IMR-90 (cell line): ENCODE measurements around the gene RAX2. TPM values are rescaled to one million over a fixed set of nuclear protein-coding genes. Genes with fewer than 3 reads are reported as not detected.

Source experiments
- ATAC-seq: fragments of 200-7000 bp; cut with Tn5 transposase; 2 replicates; pipeline ENCODE4 v1.9.1; 2020; ENCODE audit warnings: low read depth, mild to moderate bottlenecking, moderate library complexity
- BruUV-seq: library from RNA; stranded (reverse); fragments of 400-500 nt; replicated peaks from 2 replicates; lab custom pipeline; 2021; lab: Mats Ljungman, UMichigan
- CTCF ChIA-PET: fragments of 300-600 bp; formaldehyde crosslinking; extraction: SDS; loops from one replicate; lab custom pipeline; 2021; ENCODE audit warnings: antibody characterized with exemption; lab: Yijun Ruan, JAX
- POLR2A ChIA-PET: fragments of 300-600 bp; sonication (Branson Sonifier 250); formaldehyde crosslinking; loops from one replicate; lab custom pipeline; 2022; ENCODE audit warnings: antibody characterized with exemption; ENCODE audit not compliant: unreplicated experiment; lab: Charles Lee
- DNase-seq: peaks from one replicate; pipeline ENCODE4 v3.0.0; 2013
- H2AFZ ChIP-seq: replicated peaks from 2 replicates; pipeline ENCODE3; 2013; ENCODE audit warnings: low read length, mild to moderate bottlenecking; ENCODE audit not compliant: poor library complexity
- H2AK5ac ChIP-seq: 2 replicates; pipeline ENCODE4 v1.6.1; 2013; ENCODE audit warnings: low read depth, low read length, inconsistent platforms
- H2AK9ac ChIP-seq: replicated peaks from 2 replicates; pipeline ENCODE3; 2013; ENCODE audit warnings: mild to moderate bottlenecking, low read depth, low read length, moderate library complexity; ENCODE audit not compliant: poor library complexity
- H2BK120ac ChIP-seq: 2 replicates; pipeline ENCODE4 v1.6.1; 2013; ENCODE audit warnings: low read depth, low read length, inconsistent platforms
- H2BK15ac ChIP-seq: 3 replicates; pipeline ENCODE4 v1.6.1; 2013; ENCODE audit warnings: low read depth, low read length, inconsistent platforms
- H2BK20ac ChIP-seq: 2 replicates; pipeline ENCODE4 v1.6.1; 2013; ENCODE audit warnings: low read depth, mild to moderate bottlenecking, inconsistent platforms, low read length, moderate library complexity
- H2BK5ac ChIP-seq: 2 replicates; pipeline ENCODE4 v1.6.1; 2013; ENCODE audit warnings: mild to moderate bottlenecking, low read depth, low read length, inconsistent platforms; ENCODE audit not compliant: poor library complexity, severe bottlenecking
- H3K14ac ChIP-seq: replicated peaks from 2 replicates; pipeline ENCODE4 v1.6.1; 2013; ENCODE audit warnings: low read depth, low read length, inconsistent platforms
- H3K18ac ChIP-seq: 2 replicates; pipeline ENCODE4 v1.6.1; 2013; ENCODE audit warnings: low read depth, low read length, control low read depth
- H3K23ac ChIP-seq: 2 replicates; pipeline ENCODE4 v1.6.1; 2013; ENCODE audit warnings: low read depth, low read length, inconsistent platforms
- H3K27ac ChIP-seq: 2 replicates; pipeline ENCODE4 v1.5.1; 2013; ENCODE audit warnings: mild to moderate bottlenecking, control low read depth, low read length; ENCODE audit not compliant: insufficient read depth
- H3K27me3 ChIP-seq: 2 replicates; pipeline ENCODE4 v1.6.1; 2013; ENCODE audit warnings: low read length; ENCODE audit not compliant: control insufficient read depth, insufficient read depth
- H3K36me3 ChIP-seq: 2 replicates; pipeline ENCODE4 v1.6.1; 2013; ENCODE audit warnings: low read length, mixed read lengths; ENCODE audit not compliant: control insufficient read depth, insufficient read depth
- H3K4ac ChIP-seq: 2 replicates; pipeline ENCODE4 v1.6.1; 2013; ENCODE audit warnings: low read depth, low read length, inconsistent platforms
- H3K4me1 ChIP-seq: 2 replicates; pipeline ENCODE4 v1.6.1; 2013; ENCODE audit warnings: low read length, mixed read lengths; ENCODE audit not compliant: control insufficient read depth, insufficient read depth
- H3K4me2 ChIP-seq: 2 replicates; pipeline ENCODE4 v1.6.1; 2013; ENCODE audit warnings: low read depth, mild to moderate bottlenecking, control low read depth, low read length, moderate library complexity
- H3K4me3 ChIP-seq: 2 replicates; pipeline ENCODE4 v1.5.1; 2013; ENCODE audit warnings: low read depth, mild to moderate bottlenecking, control low read depth, low read length, moderate library complexity; ENCODE audit not compliant: insufficient read depth
- H3K56ac ChIP-seq: 2 replicates; pipeline ENCODE4 v1.6.1; 2013; ENCODE audit warnings: low read length, inconsistent platforms; ENCODE audit not compliant: insufficient read depth; ENCODE audit errors: extremely low read depth
- H3K79me1 ChIP-seq, 2 experiments: 2 replicates each; pipeline ENCODE4 v1.6.1; 2013; ENCODE audit warnings: low read length in 2 of 2, inconsistent platforms in 1 of 2, low read depth in 1 of 2
- H3K9ac ChIP-seq: 2 replicates; pipeline ENCODE4 v1.6.1; 2013; ENCODE audit warnings: low read depth, low read length, control low read depth
- H3K9me1 ChIP-seq: 2 replicates; pipeline ENCODE4 v1.6.1; 2013; ENCODE audit warnings: low read length, inconsistent platforms; ENCODE audit not compliant: insufficient read depth
- H3K9me3 ChIP-seq: 2 replicates; pipeline ENCODE4 v1.6.1; 2013; ENCODE audit warnings: low read length; ENCODE audit not compliant: control insufficient read depth, insufficient read depth
- H4K20me1 ChIP-seq: 2 replicates; pipeline ENCODE4 v1.6.1; 2013; ENCODE audit warnings: low read length, inconsistent platforms; ENCODE audit not compliant: insufficient read depth
- H4K5ac ChIP-seq: 2 replicates; pipeline ENCODE4 v1.6.1; 2013; ENCODE audit warnings: mild to moderate bottlenecking, low read depth, low read length, control low read depth
- H4K8ac ChIP-seq, 2 experiments: 2 replicates each; pipeline ENCODE4 v1.6.1; 2013; ENCODE audit warnings: low read depth in 2 of 2, low read length in 2 of 2, control low read depth in 1 of 2, inconsistent platforms in 1 of 2
- H4K91ac ChIP-seq: 2 replicates; pipeline ENCODE4 v1.6.1; 2013; ENCODE audit warnings: low read depth, low read length, inconsistent platforms; ENCODE audit not compliant: insufficient read depth
- BHLHE40 ChIP-seq: fragments of 150-350 bp; IDR thresholded peaks from 2 replicates; pipeline ENCODE4 v1.6.1; 2016; ENCODE audit warnings: mild to moderate bottlenecking, low read depth, low read length
- CEBPB ChIP-seq: IDR thresholded peaks from 2 replicates; pipeline ENCODE4 v1.6.1; 2012; ENCODE audit warnings: low read depth, low read length, improper control_type of control experiment
- CHD1 ChIP-seq: IDR thresholded peaks from 2 replicates; pipeline ENCODE4 v1.6.1; 2012; ENCODE audit warnings: low read depth, low read length, improper control_type of control experiment
- FOS ChIP-seq: fragments of 150-350 bp; IDR thresholded peaks from 2 replicates; pipeline ENCODE4 v1.6.1; 2016; ENCODE audit warnings: low read depth, low read length
- MAFK ChIP-seq: IDR thresholded peaks from 2 replicates; pipeline ENCODE4 v1.6.1; 2012; ENCODE audit warnings: low read depth, low read length, improper control_type of control experiment
- MXI1 ChIP-seq: IDR thresholded peaks from 2 replicates; pipeline ENCODE4 v1.6.1; 2012; ENCODE audit warnings: low read depth, mild to moderate bottlenecking, low read length, moderate library complexity, borderline replicate concordance
- NFE2L2 ChIP-seq: fragments of 150-350 bp; IDR thresholded peaks from 2 replicates; pipeline ENCODE4 v1.6.1; 2016; ENCODE audit warnings: low read depth, mild to moderate bottlenecking, low read length
- POLR2A ChIP-seq: IDR thresholded peaks from 2 replicates; pipeline ENCODE4 v1.6.1; 2012; ENCODE audit warnings: mild to moderate bottlenecking, low read depth, low read length
- RAD21 ChIP-seq: IDR thresholded peaks from 2 replicates; pipeline ENCODE4 v1.6.1; 2012; ENCODE audit warnings: low read length, improper control_type of control experiment
- RFX5 ChIP-seq: IDR thresholded peaks from 2 replicates; pipeline ENCODE4 v1.8.0; 2012; ENCODE audit warnings: low read depth, mild to moderate bottlenecking, low read length, moderate library complexity
- SMC3 ChIP-seq: fragments of 150-350 bp; IDR thresholded peaks from 2 replicates; pipeline ENCODE4 v1.6.1; 2016; ENCODE audit warnings: low read depth, mild to moderate bottlenecking, antibody characterized with exemption, low read length, moderate library complexity
- USF2 ChIP-seq: fragments of 150-350 bp; IDR thresholded peaks from 2 replicates; pipeline ENCODE4 v1.6.1; 2017; ENCODE audit warnings: mild to moderate bottlenecking, antibody characterized with exemption, low read length, low read depth
- WGBS, 2 experiments: methylation state at CpG; one replicate each; pipeline versions ENCODE4 v1.1.5 to v1.1.7; 2013; ENCODE audit warnings: missing lambda C conversion rate in 2 of 2; ENCODE audit not compliant: insufficient read length in 1 of 2; ENCODE audit errors: extremely low coverage in 2 of 2; 5-methylcytosine and 5-hydroxymethylcytosine counted together
- dilution Hi-C: fragments of 300-500 bp; cut with HindIII; formaldehyde crosslinking; loops from one replicate; pipeline ENCODE4 v1.14.3; 2018; ENCODE audit warnings: low sequenced_read_pairs; ENCODE audit not compliant: unreplicated experiment
- in situ Hi-C: fragments of 300-500 bp; cut with MboI; formaldehyde crosslinking; loops from 3 replicates; pipeline ENCODE4 v1.14.3; 2019; ENCODE audit warnings: low sequenced_read_pairs, inconsistent platforms, mixed read lengths
- intact Hi-C: fragments of 100-400 bp; cut with micrococcal nuclease; formaldehyde crosslinking; loops from 2 replicates; pipeline ENCODE4 v1.10.0; 2022
- polyA plus RNA-seq, 3 experiments: library from polyadenylated mRNA; depleted of rRNA; stranded (reverse); fragments of >200 nt; gene quantifications; 2 replicates each; pipeline ENCODE4 v1.2.3, GENCODE V29; 2012; ENCODE audit warnings: low replicate concordance in 1 of 3
- total RNA-seq: library from RNA; depleted of rRNA; stranded (reverse); fragments of >200 nt; gene quantifications from 2 replicates; pipeline ENCODE4 v1.2.3, GENCODE V29; 2012
- TF ChIP-seq, protein P1 (sequence below): conservative IDR thresholded peaks from 2 replicates; pipeline ENCODE4 v1.5.1; 2012; ENCODE audit warnings: mild to moderate bottlenecking, low read depth, low read length, improper control_type of control experiment
- TF ChIP-seq, protein P2 (sequence below): fragments of 150-350 bp; IDR thresholded peaks from 2 replicates; pipeline ENCODE4 v1.6.1; 2016; ENCODE audit warnings: low read depth, mild to moderate bottlenecking, low read length, moderate library complexity, borderline replicate concordance

RAX2 gene
- total and polyA plus RNA-seq, 2 of the 4 experiments (the other 2 are of a cell fraction), result not detected

DNA sequence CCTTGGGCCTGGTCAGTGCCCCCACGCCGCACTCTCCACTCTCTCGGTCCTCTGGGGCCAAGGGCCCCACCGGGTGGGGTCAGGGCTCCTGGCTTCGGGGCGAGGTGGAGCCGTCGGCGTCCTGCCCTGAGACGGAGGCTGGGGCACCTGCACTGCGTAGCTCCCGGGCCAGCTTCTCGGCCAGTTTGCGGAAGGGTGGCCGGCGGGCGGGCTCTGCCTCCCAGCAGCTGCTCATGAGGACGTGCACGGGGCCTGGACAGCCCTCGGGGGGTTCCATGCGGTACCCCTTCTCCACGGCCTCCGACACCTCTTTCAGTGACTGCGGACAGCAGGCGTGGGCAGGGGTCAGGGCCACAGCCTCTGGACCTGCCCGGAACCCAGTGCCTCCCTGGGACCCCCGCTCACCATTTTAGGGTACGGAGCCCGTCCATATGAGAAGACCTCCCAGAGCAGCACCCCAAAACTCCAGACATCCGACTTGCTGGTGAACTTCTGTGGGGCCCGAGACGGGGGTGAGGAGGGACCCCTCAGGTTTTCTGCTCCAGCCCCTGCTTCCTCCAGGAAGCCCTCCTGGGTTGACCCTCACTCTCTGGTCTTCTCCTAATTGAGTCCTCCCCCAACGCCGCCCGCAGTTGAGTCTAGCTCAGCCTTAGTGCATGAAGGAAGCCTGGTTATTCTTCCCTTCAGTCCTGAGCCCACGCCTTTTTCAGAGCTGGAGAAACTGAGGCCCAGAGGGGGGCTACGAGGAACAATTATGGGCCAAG, 6.3 kb upstream of the RAX2 start:
- Histone ChIP-seq H3K4me3 (no peak overlapping the region), H4K20me1 (no peaks in the 10 kb centered on the region), H4K5ac (no peak overlapping the region), H4K8ac (no peak overlapping the region), H3K56ac (no peak overlapping the region), H3K4me2 (no peak overlapping the region), H3K27ac (no peak overlapping the region), H3K4ac (no peak overlapping the region), H4K91ac (no peak overlapping the region), H2AK9ac (no peak overlapping the region), H2BK5ac (no peak overlapping the region), H3K27me3 (peaks cover 3% of the 10 kb centered on the region; the same call in 1 of the 2 replicates), H3K4me1 (no peaks in the 10 kb centered on the region), H2BK20ac (no peak overlapping the region), H2BK15ac (no peak overlapping the region), H3K9me1 (no peaks in the 10 kb centered on the region), H3K18ac (no peak overlapping the region), H2AK5ac (no peak overlapping the region), H2BK120ac (no peak overlapping the region), H2AFZ (no peak overlapping the region), H3K14ac (no peak overlapping the region), H3K23ac (no peak overlapping the region), H3K36me3 (no peaks in the 10 kb centered on the region), H3K9ac (no peak overlapping the region), H3K9me3 (peaks cover 24% of the 10 kb centered on the region), H3K79me1 (no peaks in the 10 kb centered on the region)
- ChIA-PET POLR2A (no interaction called here), CTCF (no interaction called here)
- ATAC-seq, result no peak
- in situ Hi-C loops (no loop called here), dilution Hi-C loops (no loop called here), intact Hi-C loops (no loop called here)
- BruUV-seq, result no TSS peak
- TF ChIP-seq, protein P1, sequence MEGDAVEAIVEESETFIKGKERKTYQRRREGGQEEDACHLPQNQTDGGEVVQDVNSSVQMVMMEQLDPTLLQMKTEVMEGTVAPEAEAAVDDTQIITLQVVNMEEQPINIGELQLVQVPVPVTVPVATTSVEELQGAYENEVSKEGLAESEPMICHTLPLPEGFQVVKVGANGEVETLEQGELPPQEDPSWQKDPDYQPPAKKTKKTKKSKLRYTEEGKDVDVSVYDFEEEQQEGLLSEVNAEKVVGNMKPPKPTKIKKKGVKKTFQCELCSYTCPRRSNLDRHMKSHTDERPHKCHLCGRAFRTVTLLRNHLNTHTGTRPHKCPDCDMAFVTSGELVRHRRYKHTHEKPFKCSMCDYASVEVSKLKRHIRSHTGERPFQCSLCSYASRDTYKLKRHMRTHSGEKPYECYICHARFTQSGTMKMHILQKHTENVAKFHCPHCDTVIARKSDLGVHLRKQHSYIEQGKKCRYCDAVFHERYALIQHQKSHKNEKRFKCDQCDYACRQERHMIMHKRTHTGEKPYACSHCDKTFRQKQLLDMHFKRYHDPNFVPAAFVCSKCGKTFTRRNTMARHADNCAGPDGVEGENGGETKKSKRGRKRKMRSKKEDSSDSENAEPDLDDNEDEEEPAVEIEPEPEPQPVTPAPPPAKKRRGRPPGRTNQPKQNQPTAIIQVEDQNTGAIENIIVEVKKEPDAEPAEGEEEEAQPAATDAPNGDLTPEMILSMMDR, result no peak
- TF ChIP-seq CHD1 (no peak), NFE2L2 (no peak), RFX5 (no peak), FOS (no peak), SMC3 (no peak), CEBPB (no peak), POLR2A (no peak), MXI1 (no peak), USF2 (no peak), MAFK (no peak), BHLHE40 (no peak), RAD21 (no peak)
- TF ChIP-seq, protein P2, sequence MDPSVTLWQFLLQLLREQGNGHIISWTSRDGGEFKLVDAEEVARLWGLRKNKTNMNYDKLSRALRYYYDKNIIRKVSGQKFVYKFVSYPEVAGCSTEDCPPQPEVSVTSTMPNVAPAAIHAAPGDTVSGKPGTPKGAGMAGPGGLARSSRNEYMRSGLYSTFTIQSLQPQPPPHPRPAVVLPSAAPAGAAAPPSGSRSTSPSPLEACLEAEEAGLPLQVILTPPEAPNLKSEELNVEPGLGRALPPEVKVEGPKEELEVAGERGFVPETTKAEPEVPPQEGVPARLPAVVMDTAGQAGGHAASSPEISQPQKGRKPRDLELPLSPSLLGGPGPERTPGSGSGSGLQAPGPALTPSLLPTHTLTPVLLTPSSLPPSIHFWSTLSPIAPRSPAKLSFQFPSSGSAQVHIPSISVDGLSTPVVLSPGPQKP, result no peak
- DNase-seq, result no peak
- WGBS, 2 experiments, result 86% methylated on average over 31 of the region's 37 CpGs; no CpG with 5 or more reads in 1 of the 2 experiments
